ENCODE measurements around the gene OR2A25.

Gene OR2A25

GRCh38 chr7:144074374-144074773 is 4.8 kb downstream of the OR2A25 start:
- no peak for DNase-seq (ENCODE audit: low spot score)

- no peak for DNase-seq (ENCODE audit: low spot score)
Measured at GRCh38 chr7:144085978-144086377, 16.4 kb downstream of the OR2A25 start, which contains the start of gene OR2A12. Gene OR2A12, plus strand, starts transcription at chr7:144086278. Its CDS starts 8,830 bp downstream, at chr7:144095108.

GRCh38 chr7:144086730-144087129 is 17.1 kb downstream of the OR2A25 start:
- no peak for DNase-seq (ENCODE audit: low spot score)

GRCh38 chr7:144087230-144087629 is 17.6 kb downstream of the OR2A25 start:
- DNase-seq (ENCODE audit: low spot score), result no peak

GRCh38 chr7:144090667-144091066 is 21.1 kb downstream of the OR2A25 start:
- no peak for DNase-seq (ENCODE audit: low spot score)

GRCh38 chr7:144098776-144099175 is 29.2 kb downstream of the OR2A25 start:
- DNase-seq (ENCODE audit: low spot score), result no peak

- DNase-seq (ENCODE audit: low spot score), result no peak
Measured at GRCh38 chr7:144100607-144101006, 31.0 kb downstream of the OR2A25 start.

GRCh38 chr7:144102041-144102440 is 32.4 kb downstream of the OR2A25 start:
- DNase-seq (ENCODE audit: low spot score), result no peak

GRCh38 chr7:144105211-144105610 is 35.6 kb downstream of the OR2A25 start:
- no peak for DNase-seq (ENCODE audit: low spot score)

- no peak for DNase-seq (ENCODE audit: low spot score)
Measured at GRCh38 chr7:144109283-144109682, 39.7 kb downstream of the OR2A25 start, which contains the start of gene OR2A2. Gene OR2A2, plus strand, starts transcription at chr7:144109583. Its CDS starts 0 bp downstream, at chr7:144109583.

- no peak for DNase-seq (ENCODE audit: low spot score)
Measured at GRCh38 chr7:144110272-144110671, 40.7 kb downstream of the OR2A25 start.

GRCh38 chr7:144113651-144114050 is 44.0 kb downstream of the OR2A25 start:
- no peak for DNase-seq (ENCODE audit: low spot score)

- no peak for DNase-seq (ENCODE audit: low spot score)
Measured at GRCh38 chr7:144118341-144118740, 48.7 kb downstream of the OR2A25 start.

GRCh38 chr7:144122876-144123275 is 53.3 kb downstream of the OR2A25 start, which contains the start of gene OR2A14:
Gene OR2A14, plus strand, starts transcription at chr7:144123176. Its CDS starts 5,937 bp downstream, at chr7:144129113.
- no peak for DNase-seq (ENCODE audit: low spot score)
